ENCODE results near the gene SYCP3. TPM values are rescaled to one million over a fixed set of nuclear protein-coding genes. Genes with fewer than 3 reads are reported as not detected.

The SYCP3 gene
- total and polyA plus RNA-seq, 2 of the 13 experiments (the other 11 are each of a cell fraction or from before 2014, with no cell fraction given) = not detected

DNA sequence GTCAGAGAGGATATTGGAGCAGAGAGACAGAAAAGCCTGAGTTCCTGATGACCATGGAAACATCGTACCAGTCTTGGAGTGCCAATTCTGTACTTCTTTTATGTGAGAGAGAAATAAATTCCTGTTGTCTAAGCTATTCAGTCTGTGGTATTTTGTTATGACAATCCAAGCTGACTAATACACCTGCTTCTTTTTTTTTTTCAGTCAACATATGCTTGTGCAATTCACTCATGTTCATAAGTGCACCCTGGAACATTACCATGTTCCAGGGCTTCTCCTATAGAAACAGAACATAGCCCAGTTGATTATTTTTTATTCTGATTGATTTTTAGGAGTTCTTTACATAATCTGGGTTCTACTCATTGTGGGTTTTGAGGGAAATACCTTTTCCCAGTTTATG, 43.6 kb downstream of the SYCP3 start (continued):
- TF ChIP-seq, protein P1, sequence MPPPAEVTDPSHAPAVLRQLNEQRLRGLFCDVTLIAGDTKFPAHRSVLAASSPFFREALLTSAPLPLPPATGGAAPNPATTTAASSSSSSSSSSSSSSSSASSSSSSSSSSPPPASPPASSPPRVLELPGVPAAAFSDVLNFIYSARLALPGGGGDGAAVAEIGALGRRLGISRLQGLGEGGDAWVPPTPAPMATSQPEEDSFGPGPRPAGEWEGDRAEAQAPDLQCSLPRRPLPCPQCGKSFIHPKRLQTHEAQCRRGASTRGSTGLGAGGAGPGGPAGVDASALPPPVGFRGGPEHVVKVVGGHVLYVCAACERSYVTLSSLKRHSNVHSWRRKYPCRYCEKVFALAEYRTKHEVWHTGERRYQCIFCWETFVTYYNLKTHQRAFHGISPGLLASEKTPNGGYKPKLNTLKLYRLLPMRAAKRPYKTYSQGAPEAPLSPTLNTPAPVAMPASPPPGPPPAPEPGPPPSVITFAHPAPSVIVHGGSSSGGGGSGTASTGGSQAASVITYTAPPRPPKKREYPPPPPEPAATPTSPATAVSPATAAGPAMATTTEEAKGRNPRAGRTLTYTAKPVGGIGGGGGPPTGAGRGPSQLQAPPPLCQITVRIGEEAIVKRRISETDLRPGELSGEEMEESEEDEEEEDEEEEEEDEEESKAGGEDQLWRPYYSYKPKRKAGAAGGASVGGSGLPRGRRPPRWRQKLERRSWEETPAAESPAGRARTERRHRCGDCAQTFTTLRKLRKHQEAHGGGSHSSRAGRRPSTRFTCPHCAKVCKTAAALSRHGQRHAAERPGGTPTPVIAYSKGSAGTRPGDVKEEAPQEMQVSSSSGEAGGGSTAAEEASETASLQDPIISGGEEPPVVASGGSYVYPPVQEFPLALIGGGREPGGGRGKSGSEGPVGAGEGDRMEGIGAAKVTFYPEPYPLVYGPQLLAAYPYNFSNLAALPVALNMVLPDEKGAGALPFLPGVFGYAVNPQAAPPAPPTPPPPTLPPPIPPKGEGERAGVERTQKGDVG (CRISPR knock-in tag; IDR thresholded peaks at IDR 0.05; ENCODE audit: borderline replicate concordance) = no peak
- TF ChIP-seq, protein P2, sequence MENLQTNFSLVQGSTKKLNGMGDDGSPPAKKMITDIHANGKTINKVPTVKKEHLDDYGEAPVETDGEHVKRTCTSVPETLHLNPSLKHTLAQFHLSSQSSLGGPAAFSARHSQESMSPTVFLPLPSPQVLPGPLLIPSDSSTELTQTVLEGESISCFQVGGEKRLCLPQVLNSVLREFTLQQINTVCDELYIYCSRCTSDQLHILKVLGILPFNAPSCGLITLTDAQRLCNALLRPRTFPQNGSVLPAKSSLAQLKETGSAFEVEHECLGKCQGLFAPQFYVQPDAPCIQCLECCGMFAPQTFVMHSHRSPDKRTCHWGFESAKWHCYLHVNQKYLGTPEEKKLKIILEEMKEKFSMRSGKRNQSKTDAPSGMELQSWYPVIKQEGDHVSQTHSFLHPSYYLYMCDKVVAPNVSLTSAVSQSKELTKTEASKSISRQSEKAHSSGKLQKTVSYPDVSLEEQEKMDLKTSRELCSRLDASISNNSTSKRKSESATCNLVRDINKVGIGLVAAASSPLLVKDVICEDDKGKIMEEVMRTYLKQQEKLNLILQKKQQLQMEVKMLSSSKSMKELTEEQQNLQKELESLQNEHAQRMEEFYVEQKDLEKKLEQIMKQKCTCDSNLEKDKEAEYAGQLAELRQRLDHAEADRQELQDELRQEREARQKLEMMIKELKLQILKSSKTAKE (CRISPR knock-in tag; IDR thresholded peaks at IDR 0.05; ENCODE audit: borderline replicate concordance) = no peak
- peak; percentile 21; the same call in 1 of the 2 replicates for TF ChIP-seq FOSL2 (CRISPR knock-in tag; IDR thresholded peaks at IDR 0.05)
- TF ChIP-seq ZNF761 (CRISPR knock-in tag; conservative IDR thresholded peaks at IDR 0.05) = 0 out of 2 replicates have a peak, but pooled peaks have one; percentile 4
- TF ChIP-seq HMGA1 (CRISPR knock-in tag; conservative IDR thresholded peaks at IDR 0.05) = no peak
- TF ChIP-seq, protein P3, sequence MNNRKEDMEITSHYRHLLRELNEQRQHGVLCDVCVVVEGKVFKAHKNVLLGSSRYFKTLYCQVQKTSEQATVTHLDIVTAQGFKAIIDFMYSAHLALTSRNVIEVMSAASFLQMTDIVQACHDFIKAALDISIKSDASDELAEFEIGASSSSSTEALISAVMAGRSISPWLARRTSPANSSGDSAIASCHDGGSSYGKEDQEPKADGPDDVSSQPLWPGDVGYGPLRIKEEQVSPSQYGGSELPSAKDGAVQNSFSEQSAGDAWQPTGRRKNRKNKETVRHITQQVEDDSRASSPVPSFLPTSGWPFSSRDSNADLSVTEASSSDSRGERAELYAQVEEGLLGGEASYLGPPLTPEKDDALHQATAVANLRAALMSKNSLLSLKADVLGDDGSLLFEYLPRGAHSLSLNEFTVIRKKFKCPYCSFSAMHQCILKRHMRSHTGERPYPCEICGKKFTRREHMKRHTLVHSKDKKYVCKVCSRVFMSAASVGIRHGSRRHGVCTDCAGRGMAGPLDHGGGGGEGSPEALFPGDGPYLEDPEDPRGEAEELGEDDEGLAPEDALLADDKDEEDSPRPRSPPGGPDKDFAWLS (CRISPR knock-in tag; IDR thresholded peaks at IDR 0.05; ENCODE audit: borderline replicate concordance) = no peak
- no peak for TF ChIP-seq DMAP1 (CRISPR knock-in tag; IDR thresholded peaks at IDR 0.05)
- no peak for TF ChIP-seq NFE2 (CRISPR knock-in tag; IDR thresholded peaks at IDR 0.05)
- TF ChIP-seq, protein P4, sequence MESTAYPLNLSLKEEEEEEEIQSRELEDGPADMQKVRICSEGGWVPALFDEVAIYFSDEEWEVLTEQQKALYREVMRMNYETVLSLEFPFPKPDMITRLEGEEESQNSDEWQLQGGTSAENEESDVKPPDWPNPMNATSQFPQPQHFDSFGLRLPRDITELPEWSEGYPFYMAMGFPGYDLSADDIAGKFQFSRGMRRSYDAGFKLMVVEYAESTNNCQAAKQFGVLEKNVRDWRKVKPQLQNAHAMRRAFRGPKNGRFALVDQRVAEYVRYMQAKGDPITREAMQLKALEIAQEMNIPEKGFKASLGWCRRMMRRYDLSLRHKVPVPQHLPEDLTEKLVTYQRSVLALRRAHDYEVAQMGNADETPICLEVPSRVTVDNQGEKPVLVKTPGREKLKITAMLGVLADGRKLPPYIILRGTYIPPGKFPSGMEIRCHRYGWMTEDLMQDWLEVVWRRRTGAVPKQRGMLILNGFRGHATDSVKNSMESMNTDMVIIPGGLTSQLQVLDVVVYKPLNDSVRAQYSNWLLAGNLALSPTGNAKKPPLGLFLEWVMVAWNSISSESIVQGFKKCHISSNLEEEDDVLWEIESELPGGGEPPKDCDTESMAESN (CRISPR knock-in tag; conservative IDR thresholded peaks at IDR 0.05) = no peak
- TF ChIP-seq, protein P5, sequence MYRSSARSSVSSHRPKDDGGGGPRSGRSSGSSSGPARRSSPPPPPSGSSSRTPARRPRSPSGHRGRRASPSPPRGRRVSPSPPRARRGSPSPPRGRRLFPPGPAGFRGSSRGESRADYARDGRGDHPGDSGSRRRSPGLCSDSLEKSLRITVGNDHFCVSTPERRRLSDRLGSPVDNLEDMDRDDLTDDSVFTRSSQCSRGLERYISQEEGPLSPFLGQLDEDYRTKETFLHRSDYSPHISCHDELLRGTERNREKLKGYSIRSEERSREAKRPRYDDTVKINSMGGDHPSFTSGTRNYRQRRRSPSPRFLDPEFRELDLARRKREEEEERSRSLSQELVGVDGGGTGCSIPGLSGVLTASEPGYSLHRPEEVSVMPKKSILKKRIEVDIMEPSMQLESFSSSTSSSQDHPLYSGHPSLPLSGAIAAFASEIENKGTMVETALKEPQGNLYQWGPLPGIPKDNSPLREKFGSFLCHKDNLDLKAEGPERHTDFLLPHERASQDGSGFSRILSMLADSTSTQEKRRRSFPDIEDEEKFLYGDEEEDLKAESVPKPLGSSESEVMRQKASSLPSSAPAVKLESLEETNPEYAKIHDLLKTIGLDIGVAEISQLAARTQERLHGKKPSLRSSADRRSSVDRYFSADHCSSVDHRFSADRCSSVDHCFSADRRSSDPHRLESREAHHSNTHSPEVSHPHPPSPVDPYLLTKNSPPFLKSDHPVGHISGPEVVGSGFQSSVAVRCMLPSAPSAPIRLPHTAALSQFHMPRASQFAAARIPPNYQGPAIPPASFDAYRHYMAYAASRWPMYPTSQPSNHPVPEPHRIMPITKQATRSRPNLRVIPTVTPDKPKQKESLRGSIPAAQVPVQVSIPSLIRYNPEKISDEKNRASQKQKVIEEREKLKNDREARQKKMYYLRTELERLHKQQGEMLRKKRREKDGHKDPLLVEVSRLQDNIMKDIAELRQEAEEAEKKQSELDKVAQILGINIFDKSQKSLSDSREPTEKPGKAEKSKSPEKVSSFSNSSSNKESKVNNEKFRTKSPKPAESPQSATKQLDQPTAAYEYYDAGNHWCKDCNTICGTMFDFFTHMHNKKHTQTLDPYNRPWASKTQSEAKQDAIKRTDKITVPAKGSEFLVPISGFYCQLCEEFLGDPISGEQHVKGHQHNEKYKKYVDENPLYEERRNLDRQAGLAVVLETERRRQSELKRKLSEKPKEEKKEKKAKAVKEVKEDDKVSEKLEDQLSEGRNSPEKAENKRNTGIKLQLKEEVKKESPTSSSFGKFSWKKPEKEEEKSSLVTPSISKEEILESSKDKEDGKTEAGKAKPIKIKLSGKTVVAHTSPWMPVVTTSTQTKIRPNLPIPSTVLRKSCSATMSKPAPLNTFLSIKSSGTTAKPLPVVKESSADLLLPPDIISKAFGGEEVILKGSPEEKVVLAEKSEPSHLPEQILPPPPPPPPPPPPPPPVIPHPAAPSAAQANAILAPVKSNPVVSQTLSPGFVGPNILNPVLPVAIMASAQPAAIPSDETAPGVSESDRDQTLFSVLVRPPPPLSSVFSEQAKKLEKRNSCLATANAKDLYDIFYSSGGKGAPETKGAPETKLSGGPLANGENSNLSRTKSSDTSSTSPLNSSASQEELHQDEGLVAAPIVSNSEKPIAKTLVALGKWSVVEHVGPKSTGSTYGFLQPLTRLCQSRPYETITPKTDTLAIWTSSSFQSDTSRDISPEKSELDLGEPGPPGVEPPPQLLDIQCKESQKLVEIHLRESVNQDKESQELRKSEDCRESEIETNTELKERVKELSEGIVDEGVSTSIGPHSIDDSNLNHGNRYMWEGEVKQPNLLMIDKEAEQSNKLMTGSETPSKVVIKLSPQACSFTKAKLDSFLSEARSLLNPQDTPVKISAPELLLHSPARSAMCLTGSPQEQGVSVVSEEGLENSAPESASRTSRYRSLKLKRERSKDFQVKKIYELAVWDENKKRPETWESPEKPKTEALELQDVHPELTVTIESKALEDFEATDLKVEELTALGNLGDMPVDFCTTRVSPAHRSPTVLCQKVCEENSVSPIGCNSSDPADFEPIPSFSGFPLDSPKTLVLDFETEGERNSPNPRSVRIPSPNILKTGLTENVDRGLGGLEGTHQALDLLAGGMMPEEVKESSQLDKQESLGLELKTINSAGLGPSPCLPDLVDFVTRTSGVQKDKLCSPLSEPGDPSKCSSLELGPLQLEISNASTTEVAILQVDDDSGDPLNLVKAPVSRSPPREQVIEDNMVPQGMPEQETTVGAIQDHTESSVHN (CRISPR knock-in tag; IDR thresholded peaks at IDR 0.05) = no peak
